BE2C (cell line): ENCODE measurements around the gene TGFB3.
"Not testable (repeated sequence)": the region's sequence is repeated elsewhere in the genome, so short reads cannot be mapped to it uniquely, and the experiment has no call there.

Source experiments
- DNase-seq: peaks from one replicate; pipeline ENCODE4 v3.0.0-alpha.2; 2020
- H3K27me3 ChIP-seq: fragments of 250-450 bp; sonication (Bioruptor Pico); 2 replicates; pipeline ENCODE4 v1.5.1; 2020; ENCODE audit warnings: mild to moderate bottlenecking
- H3K36me3 ChIP-seq: fragments of 250-450 bp; sonication (Bioruptor Pico); 2 replicates; pipeline ENCODE4 v1.5.1; 2020; ENCODE audit warnings: mild to moderate bottlenecking
- H3K4me1 ChIP-seq: fragments of 250-450 bp; sonication (Bioruptor Pico); 2 replicates; pipeline ENCODE4 v1.5.1; 2020
- H3K4me3 ChIP-seq: 2 replicates; pipeline ENCODE4 v1.5.1; 2011; ENCODE audit warnings: low read depth, low read length
- H3K9me3 ChIP-seq: fragments of 250-450 bp; sonication (Bioruptor Pico); 2 replicates; pipeline ENCODE4 v1.5.1; 2020
- TF ChIP-seq, protein P1 (sequence below): IDR thresholded peaks from 2 replicates; pipeline ENCODE4 v1.5.1; 2012; ENCODE audit warnings: mild to moderate bottlenecking, low read depth, low read length

Gene TGFB3

DNA sequence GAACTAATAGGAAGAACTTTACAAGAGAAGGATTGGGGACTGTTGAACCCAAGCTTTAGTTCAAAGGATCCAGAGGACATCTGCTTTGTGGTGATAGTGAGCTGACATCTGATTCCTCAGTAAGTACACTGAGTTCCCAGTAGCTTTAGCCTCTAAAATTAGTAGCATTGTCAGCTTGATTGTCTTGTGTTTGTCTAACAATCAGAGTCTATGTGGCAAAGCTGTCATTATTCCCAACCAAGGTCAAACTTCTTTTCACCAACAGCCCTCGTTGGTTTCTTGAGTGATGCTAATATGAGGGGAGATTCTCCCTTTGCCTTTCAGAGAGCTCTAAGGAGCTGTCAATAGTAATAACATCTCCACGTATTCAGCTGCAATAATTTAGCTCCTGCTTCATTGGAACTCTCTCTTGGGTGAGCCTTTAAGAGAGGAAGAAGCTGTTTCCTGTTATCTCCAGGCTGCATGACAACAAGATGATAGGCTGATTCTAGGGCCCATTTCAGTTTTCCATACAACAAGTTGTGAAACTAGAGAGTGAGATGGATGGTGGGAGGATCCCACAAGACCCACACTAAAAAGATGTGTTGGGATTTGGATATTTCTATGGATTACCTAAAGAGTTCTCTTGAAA is 46.7 kb downstream of the TGFB3 start:
- no peak overlapping the region for H3K4me3 ChIP-seq
- H3K4me1 ChIP-seq, result no peaks in the 10 kb centered on the region
- TF ChIP-seq, protein P1, sequence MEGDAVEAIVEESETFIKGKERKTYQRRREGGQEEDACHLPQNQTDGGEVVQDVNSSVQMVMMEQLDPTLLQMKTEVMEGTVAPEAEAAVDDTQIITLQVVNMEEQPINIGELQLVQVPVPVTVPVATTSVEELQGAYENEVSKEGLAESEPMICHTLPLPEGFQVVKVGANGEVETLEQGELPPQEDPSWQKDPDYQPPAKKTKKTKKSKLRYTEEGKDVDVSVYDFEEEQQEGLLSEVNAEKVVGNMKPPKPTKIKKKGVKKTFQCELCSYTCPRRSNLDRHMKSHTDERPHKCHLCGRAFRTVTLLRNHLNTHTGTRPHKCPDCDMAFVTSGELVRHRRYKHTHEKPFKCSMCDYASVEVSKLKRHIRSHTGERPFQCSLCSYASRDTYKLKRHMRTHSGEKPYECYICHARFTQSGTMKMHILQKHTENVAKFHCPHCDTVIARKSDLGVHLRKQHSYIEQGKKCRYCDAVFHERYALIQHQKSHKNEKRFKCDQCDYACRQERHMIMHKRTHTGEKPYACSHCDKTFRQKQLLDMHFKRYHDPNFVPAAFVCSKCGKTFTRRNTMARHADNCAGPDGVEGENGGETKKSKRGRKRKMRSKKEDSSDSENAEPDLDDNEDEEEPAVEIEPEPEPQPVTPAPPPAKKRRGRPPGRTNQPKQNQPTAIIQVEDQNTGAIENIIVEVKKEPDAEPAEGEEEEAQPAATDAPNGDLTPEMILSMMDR, result no peak
- H3K27me3 ChIP-seq, result no peaks in the 10 kb centered on the region
- no peaks in the 10 kb centered on the region for H3K9me3 ChIP-seq
- no peak for DNase-seq
- H3K36me3 ChIP-seq, result no peaks in the 10 kb centered on the region

DNA sequence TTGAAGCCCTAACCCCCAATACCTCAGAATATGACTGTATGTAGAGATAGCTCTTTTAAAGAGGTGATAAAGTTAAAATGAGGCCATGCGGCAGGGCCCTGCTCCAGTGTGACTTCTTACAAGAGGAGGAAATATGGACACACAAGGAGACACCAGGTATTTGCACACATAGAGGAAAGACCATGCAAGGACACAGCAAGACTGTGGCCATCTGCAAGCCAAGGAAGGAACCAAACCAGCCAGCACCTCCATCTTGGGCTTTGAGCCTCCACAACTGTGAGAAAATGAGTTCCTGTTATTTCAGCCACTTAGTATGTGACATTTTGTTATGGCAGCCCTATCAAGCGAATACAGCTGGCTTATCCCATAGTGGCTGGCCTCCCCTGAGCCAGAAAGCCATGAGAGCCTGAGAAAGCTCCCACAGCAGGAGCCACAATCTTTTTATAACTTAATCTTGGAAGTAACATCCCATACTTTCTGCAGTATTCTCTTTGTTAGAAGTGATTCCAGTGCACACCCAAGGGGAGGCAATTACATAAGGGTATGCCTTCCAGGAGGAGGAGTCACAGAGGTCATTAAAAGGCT is 48.0 kb downstream of the TGFB3 start:
- TF ChIP-seq, protein P1, result no peak
- H3K4me3 ChIP-seq, result no peak overlapping the region
- H3K27me3 ChIP-seq, result no peaks in the 10 kb centered on the region
- no peaks in the 10 kb centered on the region; the same call in 1 of the 2 replicates for H3K4me1 ChIP-seq
- no peak for DNase-seq
- H3K36me3 ChIP-seq, result no peaks in the 10 kb centered on the region
- no peaks in the 10 kb centered on the region for H3K9me3 ChIP-seq

DNA sequence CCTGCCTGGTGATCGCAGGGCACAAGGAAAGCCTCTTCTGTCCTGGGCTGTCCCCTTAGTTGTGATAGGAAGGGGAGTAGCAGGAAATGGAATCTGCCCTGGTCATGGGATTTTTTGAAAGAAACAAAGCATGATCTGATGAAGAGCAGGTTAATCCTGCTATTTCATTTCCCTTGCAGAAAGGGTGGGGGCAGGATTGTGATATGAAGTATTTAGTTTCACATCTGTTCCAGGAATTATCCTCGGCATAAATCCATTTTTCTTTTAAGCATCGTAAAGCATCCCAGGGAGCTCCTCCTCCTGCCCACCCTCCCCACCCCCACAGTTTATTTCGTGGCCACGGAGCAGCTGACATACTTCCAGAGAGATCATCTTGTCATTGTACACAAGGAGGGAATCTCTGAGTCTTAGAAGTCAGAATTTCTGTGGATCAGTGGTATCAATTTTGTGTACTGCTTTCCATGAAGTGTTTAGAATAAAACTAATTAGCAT is 53.1 kb downstream of the TGFB3 start:
- no peak for DNase-seq
- H3K4me1 ChIP-seq, result peaks cover 4% of the 10 kb centered on the region; the same call in 1 of the 2 replicates
- H3K36me3 ChIP-seq, result no peaks in the 10 kb centered on the region
- H3K27me3 ChIP-seq, result no peaks in the 10 kb centered on the region
- H3K4me3 ChIP-seq, result peak overlapping the region; percentile 8; the same call in 1 of the 2 replicates
- TF ChIP-seq, protein P1, result no peak
- H3K9me3 ChIP-seq, result no peaks in the 10 kb centered on the region

DNA sequence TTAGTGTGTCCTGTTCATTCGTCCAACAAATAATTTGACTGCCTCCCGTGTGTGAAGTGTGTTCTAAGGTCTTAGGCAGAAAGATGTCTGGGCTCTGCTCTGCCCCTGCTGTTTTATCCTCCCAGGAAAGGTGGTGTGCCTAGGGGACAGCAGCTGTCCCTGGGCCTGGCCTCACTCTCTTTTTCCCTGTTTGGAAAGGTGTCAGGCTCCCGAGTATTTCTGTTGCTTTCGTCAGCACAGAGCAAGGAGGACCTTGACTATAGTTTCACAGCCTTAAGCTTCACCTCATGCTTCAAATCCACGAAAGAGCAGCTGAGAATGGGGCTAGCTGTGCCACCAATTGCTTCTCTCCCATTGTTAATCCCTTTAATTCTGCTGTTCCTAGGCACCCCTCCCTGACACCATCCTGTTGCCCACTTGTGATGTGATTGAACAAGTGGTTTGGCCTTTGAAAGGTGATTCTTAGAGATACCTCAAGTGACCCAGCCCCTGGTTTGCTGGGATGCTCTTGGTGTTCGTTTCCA is 54.2 kb downstream of the TGFB3 start:
- TF ChIP-seq, protein P1, result no peak
- H3K36me3 ChIP-seq, result no peaks in the 10 kb centered on the region
- no peak for DNase-seq
- no peaks in the 10 kb centered on the region for H3K9me3 ChIP-seq
- H3K27me3 ChIP-seq, result no peaks in the 10 kb centered on the region
- peaks cover 4% of the 10 kb centered on the region; the same call in 1 of the 2 replicates for H3K4me1 ChIP-seq
- H3K4me3 ChIP-seq, result no peak overlapping the region

DNA sequence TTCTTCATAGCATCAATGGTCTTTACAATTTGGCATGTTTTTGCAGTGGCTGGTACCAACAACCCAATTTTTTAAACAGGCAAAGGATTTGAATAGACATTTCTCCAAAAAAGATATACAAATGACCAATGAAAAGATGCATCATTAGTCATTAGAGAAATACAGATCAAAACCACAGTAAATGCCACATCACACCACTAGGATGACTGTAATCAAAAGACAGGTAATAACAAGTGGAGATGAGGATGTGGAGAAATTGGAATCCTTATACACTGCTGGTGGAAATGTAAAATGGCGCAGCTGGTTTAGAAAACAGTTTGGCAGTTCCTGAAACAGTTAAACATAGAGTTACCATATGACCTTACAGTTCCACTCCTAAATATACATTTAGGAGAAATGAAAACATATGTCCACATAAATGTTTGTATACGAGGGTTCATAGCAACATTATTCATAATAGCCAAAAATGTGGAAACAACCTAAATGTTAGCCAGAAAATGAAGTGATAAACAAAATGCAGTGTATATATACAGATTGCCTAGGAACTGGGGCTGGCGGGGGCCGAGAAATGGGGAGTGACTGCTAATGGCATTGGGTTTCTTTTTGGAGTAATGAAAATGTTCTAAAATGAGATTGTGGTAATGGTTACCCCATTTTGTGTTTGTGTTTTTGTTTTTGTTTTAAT is 55.2 kb downstream of the TGFB3 start:
- H3K4me3 ChIP-seq, result no peak overlapping the region
- TF ChIP-seq, protein P1, result no peak
- no peaks in the 10 kb centered on the region for H3K9me3 ChIP-seq
- DNase-seq, result no peak
- peaks cover 4% of the 10 kb centered on the region; the same call in 1 of the 2 replicates for H3K4me1 ChIP-seq
- H3K36me3 ChIP-seq, result no peaks in the 10 kb centered on the region
- H3K27me3 ChIP-seq, result no peaks in the 10 kb centered on the region

DNA sequence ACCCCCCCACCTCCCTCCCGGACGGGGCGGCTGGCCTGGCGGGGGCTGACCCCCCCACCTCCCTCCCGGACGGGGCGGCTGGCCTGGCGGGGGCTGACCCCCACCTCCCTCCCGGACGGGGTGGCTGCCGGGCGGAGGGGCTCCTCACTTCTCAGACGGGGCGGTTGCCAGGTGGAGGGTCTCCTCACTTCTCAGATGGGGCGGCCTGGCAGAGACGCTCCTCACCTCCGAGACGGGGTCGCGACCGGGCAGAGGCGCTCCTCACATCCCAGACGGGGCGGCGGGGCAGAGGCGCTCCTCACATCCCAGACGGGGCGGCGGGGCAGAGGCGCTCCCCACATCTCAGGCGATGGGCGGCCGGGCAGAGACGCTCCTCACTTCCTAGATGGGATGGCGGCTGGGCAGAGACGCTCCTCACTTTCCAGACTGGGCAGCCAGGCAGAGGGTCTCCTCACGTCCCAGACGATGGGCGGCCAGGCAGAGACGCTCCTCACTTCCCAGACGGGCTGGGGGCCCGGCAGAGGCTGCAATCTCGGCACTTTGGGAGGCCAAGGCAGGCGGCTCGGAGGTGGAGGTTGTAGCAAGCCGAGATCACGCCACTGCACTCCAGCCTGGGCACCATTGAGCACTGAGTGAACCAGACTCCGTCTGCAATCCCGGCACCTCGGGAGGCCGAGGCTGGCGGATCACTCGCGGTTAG is 56.5 kb downstream of the TGFB3 start:
- H3K4me3 ChIP-seq, H3K36me3 ChIP-seq, H3K4me1 ChIP-seq, H3K9me3 ChIP-seq, H3K27me3 ChIP-seq, DNase-seq: not testable (repeated sequence)

DNA sequence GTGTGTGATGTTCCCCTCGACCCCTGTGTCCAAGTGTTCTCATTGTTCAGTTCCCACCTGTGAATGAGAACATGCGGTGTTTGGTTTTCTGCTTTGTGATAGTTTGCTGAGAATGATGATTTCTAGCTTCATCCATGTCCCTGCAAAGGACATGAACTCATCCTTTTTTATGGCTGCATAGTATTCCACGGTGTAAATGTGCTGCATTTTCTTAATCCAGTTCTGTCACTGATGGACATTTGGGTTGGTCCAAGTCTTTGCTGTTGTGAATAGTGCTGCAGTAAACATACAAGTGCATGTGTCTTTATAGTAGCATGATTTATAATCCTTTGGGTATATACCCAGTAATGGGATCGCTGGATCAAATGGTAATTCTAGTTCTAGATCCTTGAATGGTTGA is 61.4 kb downstream of the TGFB3 start:
- H3K27me3 ChIP-seq, H3K4me3 ChIP-seq, H3K36me3 ChIP-seq, DNase-seq, H3K9me3 ChIP-seq: not testable (repeated sequence)
- peaks cover 15% of the 10 kb centered on the region for H3K4me1 ChIP-seq
